ENCODE data around the gene SLC35G3. TPM values are rescaled to one million over a fixed set of nuclear protein-coding genes. Genes with fewer than 3 reads are reported as not detected.

The SLC35G3 gene
- total and polyA plus RNA-seq, 2 of the 13 experiments (the other 11 are each of a cell fraction or from before 2014, with no cell fraction given), result not detected

- Histone ChIP-seq H2AFZ (ENCODE audit: low read length) (no peak overlapping the region), H3K4me1 (ENCODE audit: insufficient read depth, low read length) (no peaks in the 10 kb centered on the region), H3K36me3 (replicated peaks in 1 of 2; ENCODE audit: control insufficient read depth in 1 of 2, insufficient read depth in 2 of 2, low read length in 2 of 2) (no peaks in the 10 kb centered on the region), H3K4me2 (ENCODE audit: low read depth, low read length) (no peak overlapping the region), H3K4me3 (replicated peaks in 1 of 3; ENCODE audit: insufficient read depth in 1 of 3, low read depth in 2 of 3, low read length in 3 of 3) (no peak overlapping the region), H3K27me3 (ENCODE audit: control insufficient read depth in 1 of 2, insufficient read depth in 2 of 2, low read length in 2 of 2) (peaks cover 0 to 9% of the 10 kb centered on the region in 2 experiments; a peak in 2 of 5 replicates), H3K9me3 (ENCODE audit: low read length) (no peaks in the 10 kb centered on the region), H3K79me2 (ENCODE audit: insufficient read depth, low read length) (no peaks in the 10 kb centered on the region), H3K9ac (ENCODE audit: insufficient read depth, low read depth, low read length) (no peak overlapping the region), H3K27ac (ENCODE audit: extremely low read length, insufficient read depth, low read length) (no peak overlapping the region), H4K20me1 (ENCODE audit: insufficient read depth, low read length) (no peaks in the 10 kb centered on the region)
- ChIA-PET POLR2A (no interaction called here), CTCF (ENCODE audit: low intra/inter-chr PET ratio, low total read pairs) (no interaction called here)
- in situ Hi-C loops (cut with HindIII; ENCODE audit: extremely low pct_ligation_motif_present, low pct_unique_long_range_greater_than_20kb), result no loop called here
- FAIRE-seq, result no peak
- no peak for TF ChIP-seq DMAP1 (CRISPR knock-in tag; IDR thresholded peaks at IDR 0.05)
- no peak for TF ChIP-seq KAT8 (CRISPR knock-in tag; IDR thresholded peaks at IDR 0.05)
- TF ChIP-seq ZNF691 (CRISPR knock-in tag; IDR thresholded peaks at IDR 0.05; ENCODE audit: borderline replicate concordance, low read depth), result no peak
- no peak for TF ChIP-seq GZF1 (CRISPR knock-in tag; IDR thresholded peaks at IDR 0.05)
- no peak for TF ChIP-seq ZNF83 (CRISPR knock-in tag; IDR thresholded peaks at IDR 0.05; ENCODE audit: borderline replicate concordance)
- no peak for TF ChIP-seq ZBTB34 (CRISPR knock-in tag; IDR thresholded peaks at IDR 0.05)
- intact Hi-C loops (cut with micrococcal nuclease; ENCODE audit: unreplicated experiment), result no loop called here
- ATAC-seq, result no peak
- WGBS (ENCODE audit: low lambda C conversion rate), result 12% methylated on average over 4 of the region's 4 CpGs
- DNase-seq (ENCODE audit: low spot score), result no peak
- no TSS peak for BruUV-seq (replicated peaks)
Measured at GRCh38 chr17:35212668-35213067, 18.5 kb upstream of the SLC35G3 start.

DNA sequence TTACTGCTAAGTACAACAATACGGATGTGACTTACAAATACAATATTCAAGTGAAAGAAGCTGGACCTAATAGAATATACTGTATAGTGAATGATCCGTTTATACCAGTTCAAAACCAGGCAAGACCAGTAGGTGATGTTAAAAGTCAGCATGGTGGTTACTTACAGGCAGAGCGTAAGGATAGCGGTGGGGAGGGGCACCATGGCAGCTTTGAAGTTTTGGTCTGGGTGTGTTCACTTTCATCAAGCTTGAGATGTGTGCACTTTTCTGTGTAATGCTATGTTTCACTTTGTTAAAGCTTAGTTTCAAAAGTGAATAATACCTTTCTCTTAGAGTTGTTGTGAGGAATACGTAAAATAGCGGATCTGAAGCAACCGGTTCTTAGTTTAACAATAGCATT lies 16.5 kb upstream of the SLC35G3 start:
- H3K36me3 ChIP-seq (replicated peaks in 1 of 2; ENCODE audit: control insufficient read depth in 1 of 2, insufficient read depth in 2 of 2, low read length in 2 of 2), result no peaks in the 10 kb centered on the region
- intact Hi-C loops (cut with micrococcal nuclease; ENCODE audit: unreplicated experiment) (no loop called here), in situ Hi-C loops (cut with HindIII; ENCODE audit: extremely low pct_ligation_motif_present, low pct_unique_long_range_greater_than_20kb) (no loop called here)
- no peaks in the 10 kb centered on the region for H3K9me3 ChIP-seq (ENCODE audit: low read length)
- no peak overlapping the region for H3K4me3 ChIP-seq (replicated peaks in 1 of 3; ENCODE audit: insufficient read depth in 1 of 3, low read depth in 2 of 3, low read length in 3 of 3)
- no peaks in the 10 kb centered on the region for H3K4me1 ChIP-seq (ENCODE audit: insufficient read depth, low read length)
- ATAC-seq, result no peak
- H3K27ac ChIP-seq (ENCODE audit: extremely low read length, insufficient read depth, low read length), result no peak overlapping the region
- H3K4me2 ChIP-seq (ENCODE audit: low read depth, low read length), result no peak overlapping the region
- ChIA-PET CTCF (ENCODE audit: low intra/inter-chr PET ratio, low total read pairs) (no interaction called here), POLR2A (no interaction called here)
- WGBS (ENCODE audit: low lambda C conversion rate), result 51% methylated on average over 7 of the region's 7 CpGs
- H2AFZ ChIP-seq (ENCODE audit: low read length), result no peak overlapping the region
- H3K9ac ChIP-seq (ENCODE audit: insufficient read depth, low read depth, low read length), result no peak overlapping the region
- TF ChIP-seq ZNF570 (CRISPR knock-in tag; IDR thresholded peaks at IDR 0.05; ENCODE audit: borderline replicate concordance) (no peak), CSRNP1 (CRISPR knock-in tag; IDR thresholded peaks at IDR 0.05) (no peak), KLF6 (CRISPR knock-in tag; IDR thresholded peaks at IDR 0.05) (no peak), FOXC1 (CRISPR knock-in tag; IDR thresholded peaks at IDR 0.05; ENCODE audit: borderline replicate concordance) (no peak), ARNTL (CRISPR knock-in tag; IDR thresholded peaks at IDR 0.05) (no peak)
- no peak for DNase-seq (ENCODE audit: low spot score)
- FAIRE-seq, result no peak
- no peaks in the 10 kb centered on the region for H4K20me1 ChIP-seq (ENCODE audit: insufficient read depth, low read length)
- no TSS peak for BruUV-seq (replicated peaks)
- H3K79me2 ChIP-seq (ENCODE audit: insufficient read depth, low read length), result no peaks in the 10 kb centered on the region
- H3K27me3 ChIP-seq (ENCODE audit: control insufficient read depth in 1 of 2, insufficient read depth in 2 of 2, low read length in 2 of 2), result peaks cover 0 to 6% of the 10 kb centered on the region in 2 experiments; a peak in 1 of 5 replicates
